ENCODE data around the gene DOCK9.

DNA sequence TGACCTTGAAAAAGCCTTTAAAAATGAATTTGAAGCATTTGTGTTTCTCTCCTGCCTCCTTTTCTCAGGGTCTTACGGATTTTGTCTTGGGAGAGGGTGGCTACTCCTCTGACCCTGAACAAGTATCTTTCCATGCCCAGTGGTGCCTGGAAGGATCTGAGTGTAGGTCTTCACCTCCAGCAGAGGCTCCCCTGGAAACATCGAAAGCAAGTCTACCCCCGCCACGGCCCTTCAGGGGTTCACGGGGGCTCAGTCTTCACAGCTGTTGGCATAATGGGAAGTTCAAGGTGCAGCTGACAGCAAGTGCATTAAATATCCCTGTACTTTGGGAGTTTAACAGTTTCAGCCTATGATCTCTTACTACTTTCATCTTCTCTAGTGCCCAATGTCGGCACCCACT, 182.6 kb downstream of the DOCK9 start:
- TF ChIP-seq, protein P1, sequence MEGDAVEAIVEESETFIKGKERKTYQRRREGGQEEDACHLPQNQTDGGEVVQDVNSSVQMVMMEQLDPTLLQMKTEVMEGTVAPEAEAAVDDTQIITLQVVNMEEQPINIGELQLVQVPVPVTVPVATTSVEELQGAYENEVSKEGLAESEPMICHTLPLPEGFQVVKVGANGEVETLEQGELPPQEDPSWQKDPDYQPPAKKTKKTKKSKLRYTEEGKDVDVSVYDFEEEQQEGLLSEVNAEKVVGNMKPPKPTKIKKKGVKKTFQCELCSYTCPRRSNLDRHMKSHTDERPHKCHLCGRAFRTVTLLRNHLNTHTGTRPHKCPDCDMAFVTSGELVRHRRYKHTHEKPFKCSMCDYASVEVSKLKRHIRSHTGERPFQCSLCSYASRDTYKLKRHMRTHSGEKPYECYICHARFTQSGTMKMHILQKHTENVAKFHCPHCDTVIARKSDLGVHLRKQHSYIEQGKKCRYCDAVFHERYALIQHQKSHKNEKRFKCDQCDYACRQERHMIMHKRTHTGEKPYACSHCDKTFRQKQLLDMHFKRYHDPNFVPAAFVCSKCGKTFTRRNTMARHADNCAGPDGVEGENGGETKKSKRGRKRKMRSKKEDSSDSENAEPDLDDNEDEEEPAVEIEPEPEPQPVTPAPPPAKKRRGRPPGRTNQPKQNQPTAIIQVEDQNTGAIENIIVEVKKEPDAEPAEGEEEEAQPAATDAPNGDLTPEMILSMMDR (IDR thresholded peaks at IDR 0.05), result no peak
- TF ChIP-seq POLR2AphosphoS5 (IDR thresholded peaks at IDR 0.05; ENCODE audit: insufficient read depth in 1 of 2, low read depth in 1 of 2) (no peak), POLR2A (IDR thresholded peaks at IDR 0.05) (no peak)
